ENCODE measurements around the gene RFC3.

The RFC3 gene

DNA sequence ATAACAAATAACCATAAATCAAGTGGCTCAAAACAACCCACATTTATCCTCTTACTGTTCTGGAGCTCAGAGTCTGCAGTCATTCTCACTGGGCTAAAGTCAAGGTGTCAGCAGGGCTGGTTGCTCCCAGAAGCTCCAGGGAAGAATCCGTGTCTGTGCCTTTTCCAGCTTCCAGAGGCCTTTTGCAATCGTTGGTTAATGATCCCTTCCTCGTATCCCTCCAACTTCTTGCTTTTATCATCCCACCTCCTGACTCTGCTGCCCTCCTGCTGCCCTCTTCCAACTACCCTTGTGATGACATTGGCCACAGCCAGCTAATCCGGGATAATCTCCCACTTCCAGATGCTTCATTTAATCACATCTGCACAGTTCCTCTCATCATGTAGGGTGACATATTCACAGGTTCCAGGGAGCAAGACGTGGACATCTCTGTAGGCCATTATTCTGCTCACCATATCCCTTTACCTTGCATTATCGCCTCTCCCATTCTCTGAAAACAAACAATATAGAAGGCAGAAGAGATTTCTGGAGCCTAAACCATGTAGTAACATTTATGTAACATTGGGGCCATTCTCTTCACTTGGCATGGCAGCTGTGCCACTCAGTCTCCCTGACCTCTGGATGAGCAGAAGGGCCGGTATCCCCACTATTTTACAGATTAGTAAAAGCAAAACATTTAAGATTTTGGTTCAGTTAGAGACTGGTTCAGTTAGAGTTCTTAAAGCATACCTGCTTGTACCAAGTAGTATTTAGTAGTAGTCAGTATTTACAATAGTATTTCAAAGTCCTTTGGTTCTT lies 53.5 kb downstream of the RFC3 start:
- no peak overlapping the region for H3K4me3 ChIP-seq (ENCODE audit: low read depth, low read length)
- no peak for DNase-seq (ENCODE audit: low read depth)
- TF ChIP-seq, protein P1, sequence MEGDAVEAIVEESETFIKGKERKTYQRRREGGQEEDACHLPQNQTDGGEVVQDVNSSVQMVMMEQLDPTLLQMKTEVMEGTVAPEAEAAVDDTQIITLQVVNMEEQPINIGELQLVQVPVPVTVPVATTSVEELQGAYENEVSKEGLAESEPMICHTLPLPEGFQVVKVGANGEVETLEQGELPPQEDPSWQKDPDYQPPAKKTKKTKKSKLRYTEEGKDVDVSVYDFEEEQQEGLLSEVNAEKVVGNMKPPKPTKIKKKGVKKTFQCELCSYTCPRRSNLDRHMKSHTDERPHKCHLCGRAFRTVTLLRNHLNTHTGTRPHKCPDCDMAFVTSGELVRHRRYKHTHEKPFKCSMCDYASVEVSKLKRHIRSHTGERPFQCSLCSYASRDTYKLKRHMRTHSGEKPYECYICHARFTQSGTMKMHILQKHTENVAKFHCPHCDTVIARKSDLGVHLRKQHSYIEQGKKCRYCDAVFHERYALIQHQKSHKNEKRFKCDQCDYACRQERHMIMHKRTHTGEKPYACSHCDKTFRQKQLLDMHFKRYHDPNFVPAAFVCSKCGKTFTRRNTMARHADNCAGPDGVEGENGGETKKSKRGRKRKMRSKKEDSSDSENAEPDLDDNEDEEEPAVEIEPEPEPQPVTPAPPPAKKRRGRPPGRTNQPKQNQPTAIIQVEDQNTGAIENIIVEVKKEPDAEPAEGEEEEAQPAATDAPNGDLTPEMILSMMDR (conservative IDR thresholded peaks at IDR 0.05; ENCODE audit: low read depth, low read length): no peak

DNA sequence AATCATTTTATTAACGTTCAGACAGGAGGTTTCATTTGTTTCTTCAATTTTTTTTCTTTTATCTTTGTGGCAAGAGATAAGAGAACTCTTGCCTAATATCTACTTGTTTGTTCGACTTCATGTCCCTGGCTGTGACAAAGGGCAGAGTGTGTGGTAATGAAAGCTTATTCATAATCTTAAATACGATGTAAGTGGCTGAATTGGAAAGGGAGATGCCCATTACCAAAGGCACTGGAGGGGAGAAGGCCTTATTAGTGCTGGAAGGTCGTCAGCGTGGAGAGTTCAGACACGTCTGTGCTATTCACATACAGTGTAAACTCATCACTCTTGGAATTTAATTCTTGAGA lies 54.0 kb downstream of the RFC3 start:
- no peak overlapping the region for H3K4me3 ChIP-seq (ENCODE audit: low read depth, low read length)
- DNase-seq (ENCODE audit: low read depth): no peak
- TF ChIP-seq, protein P1 (conservative IDR thresholded peaks at IDR 0.05; ENCODE audit: low read depth, low read length): no peak

DNA sequence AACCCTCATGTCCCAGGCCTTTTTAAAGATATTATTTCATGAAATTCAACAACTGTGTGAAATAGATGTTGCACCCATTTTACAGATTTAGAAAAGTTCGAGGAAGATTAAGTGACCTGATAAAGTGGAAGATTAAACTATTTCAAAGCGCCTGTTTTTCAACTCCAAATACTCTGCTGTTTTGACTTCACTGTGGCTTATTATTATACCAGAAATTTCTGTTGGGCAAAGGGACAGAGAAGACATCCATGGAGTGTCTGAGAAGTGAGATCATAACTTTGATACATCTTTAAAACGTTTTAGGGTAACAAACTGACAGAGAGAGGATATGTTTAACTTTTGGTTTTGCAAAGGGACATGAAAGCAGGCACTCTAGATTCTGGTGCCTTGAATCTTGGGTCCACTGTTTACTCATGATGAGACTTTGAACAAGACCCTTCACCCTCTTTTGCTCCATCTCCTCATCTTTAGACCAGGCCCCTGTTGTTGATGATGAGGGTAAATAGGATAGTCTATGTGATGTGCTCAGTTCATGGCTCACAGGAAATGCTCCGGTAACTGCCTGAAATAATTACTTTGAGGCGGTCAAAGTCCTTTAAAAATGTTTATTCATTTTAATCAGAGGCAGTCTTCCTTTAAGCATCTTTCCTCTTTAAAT lies 55.4 kb downstream of the RFC3 start:
- H3K4me3 ChIP-seq (ENCODE audit: low read depth, low read length): no peak overlapping the region
- TF ChIP-seq, protein P1 (conservative IDR thresholded peaks at IDR 0.05; ENCODE audit: low read depth, low read length): no peak
- DNase-seq (ENCODE audit: low read depth): no peak

DNA sequence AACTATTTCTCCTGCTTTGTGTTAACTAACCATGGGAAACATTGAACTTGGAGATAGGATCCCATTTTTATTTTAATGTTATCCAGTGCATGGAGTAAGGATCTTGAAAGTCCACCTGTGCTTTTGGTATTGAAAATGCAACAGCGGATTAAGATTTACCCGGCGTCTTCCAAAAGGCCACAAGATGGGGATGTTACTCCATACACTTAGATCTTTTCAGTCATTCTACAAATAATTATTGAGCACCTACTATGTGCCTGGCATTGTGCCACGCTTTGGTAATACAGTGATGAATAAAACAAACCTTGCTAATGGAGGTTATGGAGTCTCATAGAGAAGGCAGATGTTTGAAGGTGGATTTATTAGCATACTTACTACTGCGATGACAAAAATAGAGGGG lies 56.9 kb downstream of the RFC3 start:
- DNase-seq (ENCODE audit: low read depth): no peak
- H3K4me3 ChIP-seq (ENCODE audit: low read depth, low read length): no peak overlapping the region
- TF ChIP-seq, protein P1 (conservative IDR thresholded peaks at IDR 0.05; ENCODE audit: low read depth, low read length): peak; percentile 29

DNA sequence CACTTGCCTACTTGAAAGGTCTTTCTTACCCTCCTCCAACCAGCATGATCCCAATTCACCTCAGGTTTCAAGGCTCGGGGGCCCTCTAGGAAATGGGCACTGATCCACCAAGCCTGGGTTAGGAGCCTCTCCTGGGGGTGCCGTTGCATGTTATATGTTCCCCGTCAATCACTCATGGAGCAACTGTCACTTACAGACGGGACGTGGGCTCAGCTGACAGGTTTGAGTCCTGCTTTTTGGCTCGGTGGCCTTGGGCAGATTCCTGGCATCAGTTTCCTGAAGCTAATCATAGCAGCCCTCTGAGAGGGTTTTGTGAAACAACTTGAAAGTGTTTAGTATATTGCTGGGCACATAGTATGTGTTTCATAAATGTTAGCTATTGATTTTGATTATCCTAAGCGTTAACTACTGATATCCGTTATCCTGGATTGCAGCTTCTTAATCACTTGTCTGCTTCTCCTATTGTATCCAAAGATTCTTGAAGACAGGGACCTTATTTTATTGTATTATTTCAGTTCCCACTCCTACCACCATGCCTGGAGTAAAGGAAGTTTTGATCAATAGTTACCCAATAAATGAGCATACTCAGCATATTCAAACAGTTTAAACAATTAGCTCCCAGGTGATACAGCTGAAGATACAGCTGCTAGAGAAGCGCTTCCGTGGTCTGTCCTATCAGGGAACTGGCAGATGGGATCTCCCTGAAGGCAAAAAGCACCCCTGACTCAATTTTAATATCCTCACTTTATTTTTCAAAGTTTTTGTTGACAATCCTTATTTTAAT lies 57.9 kb downstream of the RFC3 start:
- DNase-seq (ENCODE audit: low read depth): no peak
- TF ChIP-seq, protein P1 (conservative IDR thresholded peaks at IDR 0.05; ENCODE audit: low read depth, low read length): no peak
- H3K4me3 ChIP-seq (ENCODE audit: low read depth, low read length): no peak overlapping the region

DNA sequence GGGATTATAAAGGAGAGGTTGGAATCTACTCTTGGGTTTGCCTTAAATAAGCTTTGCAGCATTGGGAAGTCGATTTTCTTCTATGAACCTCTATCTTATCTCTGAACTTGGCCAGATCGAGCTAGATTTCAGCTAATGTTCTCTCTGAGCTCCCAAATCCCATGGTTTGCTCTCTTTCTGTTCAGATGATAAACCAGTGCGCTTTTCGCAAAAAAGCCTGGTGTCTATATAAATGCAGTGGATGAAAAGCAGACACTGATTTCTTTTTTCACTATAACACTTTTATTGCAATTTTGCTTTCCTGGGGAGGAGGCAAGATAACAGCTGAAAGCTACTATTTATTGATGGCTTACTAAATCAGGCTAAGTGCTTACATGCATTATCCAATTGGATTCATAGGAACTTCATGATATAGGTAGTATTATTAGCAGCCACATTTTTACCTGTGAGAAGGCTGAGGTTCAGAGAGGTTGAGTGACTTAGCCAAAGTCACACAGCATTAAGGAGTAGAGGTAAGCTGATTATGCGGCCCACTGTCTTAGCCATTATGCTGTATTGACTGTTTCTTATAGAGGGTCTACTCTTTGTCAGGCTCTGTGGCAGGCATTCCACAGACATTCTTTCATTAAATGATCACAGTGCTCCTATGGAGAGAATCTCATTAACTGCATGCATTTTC lies 58.9 kb downstream of the RFC3 start:
- no peak for DNase-seq (ENCODE audit: low read depth)
- no peak overlapping the region for H3K4me3 ChIP-seq (ENCODE audit: low read depth, low read length)
- TF ChIP-seq, protein P1 (conservative IDR thresholded peaks at IDR 0.05; ENCODE audit: low read depth, low read length): no peak

Data from choroid plexus epithelial cell (primary cell).